H1 (cell line): ENCODE data around the gene DISP1. TPM values are rescaled to one million over a fixed set of nuclear protein-coding genes. Genes with fewer than 3 reads are reported as not detected.

Experiments used
- CTCF ChIA-PET: fragments of 300-600 bp; sonication (Branson Sonifier 250); formaldehyde crosslinking; loops from one replicate; lab custom pipeline; 2021; ENCODE audit not compliant: partially characterized antibody; lab: Charles Lee
- POLR2A ChIA-PET: fragments of 300-600 bp; sonication (Branson Sonifier 250); formaldehyde crosslinking; loops from one replicate; lab custom pipeline; 2021; ENCODE audit warnings: inconsistent platforms; ENCODE audit not compliant: partially characterized antibody; lab: Charles Lee
- DNase-seq, 2 experiments: peaks; one replicate each; pipeline versions ENCODE4 v3.0.0 to v3.0.0-alpha.2; 2010 to 2022; ENCODE audit warnings: low spot score in 2 of 2, low read depth in 1 of 2, mixed read lengths in 1 of 2
- FAIRE-seq: peaks from 2 replicates; lab custom pipeline; 2011; peaks lifted over from hg19 to GRCh38; lab: Jason Lieb, UNC
- H2AFZ ChIP-seq: 2 replicates; pipeline ENCODE4 v1.8.1; 2012; ENCODE audit warnings: low read length, inconsistent platforms
- H2AK5ac ChIP-seq: 2 replicates; pipeline ENCODE4 v1.6.1; 2013; ENCODE audit warnings: low read depth, low read length
- H2BK120ac ChIP-seq: replicated peaks from 2 replicates; pipeline ENCODE3; 2013; ENCODE audit warnings: low read depth, low read length, inconsistent platforms
- H2BK12ac ChIP-seq: 2 replicates; pipeline ENCODE4 v1.6.1; 2013; ENCODE audit warnings: low read depth, low read length
- H2BK15ac ChIP-seq: 2 replicates; pipeline ENCODE4 v1.6.1; 2013; ENCODE audit warnings: low read length
- H2BK20ac ChIP-seq: 2 replicates; pipeline ENCODE4 v1.6.1; 2013; ENCODE audit warnings: low read length
- H2BK5ac ChIP-seq: 2 replicates; pipeline ENCODE4 v1.6.1; 2013; ENCODE audit warnings: low read depth, low read length
- H3K14ac ChIP-seq: 2 replicates; pipeline ENCODE4 v1.6.1; 2013; ENCODE audit warnings: inconsistent platforms; ENCODE audit not compliant: insufficient read length
- H3K18ac ChIP-seq: 2 replicates; pipeline ENCODE4 v1.6.1; 2013; ENCODE audit warnings: low read length; ENCODE audit errors: extremely low read depth
- H3K23ac ChIP-seq: 2 replicates; pipeline ENCODE4 v1.6.1; 2013; ENCODE audit warnings: inconsistent platforms; ENCODE audit not compliant: insufficient read length
- H3K23me2 ChIP-seq: 2 replicates; pipeline ENCODE4 v1.6.1; 2013; ENCODE audit warnings: low read depth, low read length
- H3K27ac ChIP-seq: 2 replicates; pipeline ENCODE4 v1.6.1; 2011; ENCODE audit warnings: low read depth, low read length, inconsistent platforms
- H3K27me3 ChIP-seq, 4 experiments: replicated peaks in 1 of 4; 1 replicate in 1 of 4; 2 replicates in 3 of 4; pipeline versions ENCODE4 v1.6.1 to v1.8.1; 2011 to 2013; ENCODE audit warnings: low read length in 3 of 4, mild to moderate bottlenecking in 3 of 4, inconsistent platforms in 2 of 4, mixed read lengths in 2 of 4, moderate library complexity in 1 of 4; ENCODE audit not compliant: control insufficient read depth in 3 of 4, insufficient read depth in 3 of 4; ENCODE audit errors: extremely low read depth in 1 of 4
- H3K36me3 ChIP-seq, 4 experiments: 2 replicates each; pipeline versions ENCODE4 v1.6.1 to v1.8.1; 2011 to 2013; ENCODE audit warnings: mild to moderate bottlenecking in 4 of 4, low read length in 3 of 4, moderate library complexity in 2 of 4, control low read depth in 1 of 4, inconsistent platforms in 1 of 4; ENCODE audit not compliant: insufficient read depth in 4 of 4, control insufficient read depth in 2 of 4
- H3K4ac ChIP-seq: replicated peaks from 2 replicates; pipeline ENCODE3; 2013; ENCODE audit warnings: low read length, low read depth, mixed read lengths, inconsistent platforms; ENCODE audit not compliant: insufficient read length
- H3K4me1 ChIP-seq, 4 experiments: replicated peaks in 1 of 4; 1 replicate in 1 of 4; 2 replicates in 3 of 4; pipeline versions ENCODE4 v1.6.1 to v1.8.1; 2011 to 2013; ENCODE audit warnings: low read length in 3 of 4, inconsistent platforms in 2 of 4, mixed read lengths in 1 of 4; ENCODE audit not compliant: insufficient read depth in 4 of 4, control insufficient read depth in 3 of 4
- H3K4me2 ChIP-seq, 2 experiments: 2 replicates each; pipeline versions ENCODE4 v1.6.1 to v1.8.1; 2011 to 2013; ENCODE audit warnings: low read depth in 2 of 2, low read length in 2 of 2, control low read depth in 1 of 2, inconsistent platforms in 1 of 2, mild to moderate bottlenecking in 1 of 2; ENCODE audit not compliant: insufficient read depth in 1 of 2
- H3K4me3 ChIP-seq, 4 experiments: fragments of 200-600, 300-600 bp in 1 of 4; sonication (generic), shearing (Covaris generic), sonication (Bioruptor Twin) in 1 of 4; 2 replicates each; pipeline versions ENCODE4 v1.5.1 to v1.8.1; 2011 to 2016; ENCODE audit warnings: low read length in 4 of 4, low read depth in 3 of 4, control low read depth in 2 of 4, inconsistent platforms in 2 of 4, mild to moderate bottlenecking in 2 of 4, mixed read lengths in 1 of 4, moderate library complexity in 1 of 4; ENCODE audit not compliant: insufficient read depth in 2 of 4; ENCODE audit errors: extremely low read depth in 1 of 4
- H3K56ac ChIP-seq: replicated peaks from 2 replicates; pipeline ENCODE3; 2013; ENCODE audit warnings: low read depth, mild to moderate bottlenecking, mixed read lengths, low read length, inconsistent platforms; ENCODE audit not compliant: insufficient read length
- H3K79me1 ChIP-seq: 2 replicates; pipeline ENCODE4 v1.6.1; 2013; ENCODE audit warnings: low read depth, low read length, control low read depth
- H3K79me2 ChIP-seq, 2 experiments: 2 replicates each; pipeline versions ENCODE4 v1.6.1 to v1.8.1; 2012 to 2013; ENCODE audit warnings: low read length in 2 of 2, mild to moderate bottlenecking in 2 of 2, inconsistent platforms in 1 of 2; ENCODE audit not compliant: insufficient read depth in 2 of 2, control insufficient read depth in 1 of 2
- H3K9ac ChIP-seq, 4 experiments: replicated peaks in 1 of 4; 1 replicate in 1 of 4; 2 replicates in 3 of 4; pipeline versions ENCODE4 v1.6.1 to v1.8.1; 2011 to 2013; ENCODE audit warnings: low read depth in 3 of 4, low read length in 3 of 4, control low read depth in 2 of 4, mild to moderate bottlenecking in 2 of 4, moderate library complexity in 2 of 4, inconsistent platforms in 1 of 4; ENCODE audit errors: extremely low read depth in 1 of 4
- H3K9me3 ChIP-seq, 2 experiments: 2 replicates each; pipeline versions ENCODE4 v1.6.1 to v1.8.1; 2012 to 2013; ENCODE audit warnings: mild to moderate bottlenecking in 2 of 2, moderate library complexity in 2 of 2, control low read depth in 1 of 2, inconsistent platforms in 1 of 2, low read depth in 1 of 2, low read length in 1 of 2, mixed read lengths in 1 of 2; ENCODE audit not compliant: insufficient read depth in 2 of 2
- H4K20me1 ChIP-seq, 2 experiments: replicated peaks in 1 of 2; 2 replicates each; pipeline versions ENCODE3 to v1.8.1; 2011 to 2013; ENCODE audit warnings: inconsistent platforms in 2 of 2, low read length in 2 of 2, mild to moderate bottlenecking in 1 of 2; ENCODE audit not compliant: insufficient read depth in 2 of 2, control insufficient read depth in 1 of 2
- H4K5ac ChIP-seq: 2 replicates; pipeline ENCODE4 v1.6.1; 2013; ENCODE audit warnings: low read length, low read depth, mixed read lengths, inconsistent platforms; ENCODE audit not compliant: insufficient read length
- H4K8ac ChIP-seq: 2 replicates; pipeline ENCODE4 v1.8.0; 2013; ENCODE audit warnings: mild to moderate bottlenecking, moderate library complexity, low read length, inconsistent platforms; ENCODE audit not compliant: insufficient read depth; ENCODE audit errors: extremely low read depth
- H4K91ac ChIP-seq: replicated peaks from 2 replicates; pipeline ENCODE3; 2013; ENCODE audit warnings: low read length, mixed read lengths, inconsistent platforms; ENCODE audit not compliant: insufficient read length
- CHD2 ChIP-seq: IDR thresholded peaks from 2 replicates; pipeline ENCODE4 v1.6.1; 2012; ENCODE audit warnings: low read length, improper control_type of control experiment
- CTBP2 ChIP-seq: IDR thresholded peaks from 2 replicates; pipeline ENCODE4 v1.7.0; 2011; ENCODE audit warnings: borderline replicate concordance, mild to moderate bottlenecking, moderate library complexity, mixed read lengths, low read length; ENCODE audit not compliant: insufficient read depth, insufficient read length
- SP1 ChIP-seq: IDR thresholded peaks from 2 replicates; pipeline ENCODE4 v1.6.1; 2011; ENCODE audit warnings: low read depth, low read length
- SRF ChIP-seq: IDR thresholded peaks from 2 replicates; pipeline ENCODE4 v1.6.1; 2011; ENCODE audit warnings: mild to moderate bottlenecking, low read depth, low read length, moderate library complexity
- TAF7 ChIP-seq: optimal IDR thresholded peaks from 2 replicates; pipeline ENCODE3; 2011; ENCODE audit warnings: low read depth, mild to moderate bottlenecking, inconsistent platforms, low read length, moderate library complexity, borderline replicate concordance
- TBP ChIP-seq: IDR thresholded peaks from 2 replicates; pipeline ENCODE4 v1.6.1; 2011; ENCODE audit warnings: low read depth, low read length, improper control_type of control experiment
- TCF12 ChIP-seq: IDR thresholded peaks from 2 replicates; pipeline ENCODE4 v1.6.1; 2011; ENCODE audit warnings: low read depth, mild to moderate bottlenecking, low read length
- WGBS, 2 experiments: shearing (Covaris generic) in 1 of 2; methylation state at CpG; one replicate each; pipeline versions ENCODE4 v1.1.6 to v1.1.7; 2013 to 2015; ENCODE audit warnings: low lambda C conversion rate in 2 of 2, mixed read lengths in 2 of 2, inconsistent platforms in 1 of 2, low coverage in 1 of 2, missing lambda C conversion rate in 1 of 2; ENCODE audit not compliant: insufficient replicate concordance in 2 of 2, insufficient coverage in 1 of 2, insufficient read length in 1 of 2; ENCODE audit errors: extremely low coverage in 1 of 2, missing lambda C conversion rate in 1 of 2; 5-methylcytosine and 5-hydroxymethylcytosine counted together
- polyA plus RNA-seq, 7 experiments: library from polyadenylated mRNA; depleted of rRNA in 3 of 7; stranded (reverse) in 5 of 7; unstranded in 2 of 7; fragments of >200 nt in 5 of 7; fragments of 200-250 nt in 2 of 7; gene quantifications; 1 replicate in 5 of 7; 2 replicates in 1 of 7; 4 replicates in 1 of 7; pipeline versions ENCODE4 v1.2.1 to v1.2.3, GENCODE V29; 2011 to 2013; ENCODE audit warnings: missing spikeins in 2 of 7, mixed read lengths in 2 of 7
- total RNA-seq: library from RNA; stranded (reverse); fragmentation: NEBNext Ultra II Directional; extraction: Animal tissue kit (Norgen Biotek cat#: 25700); gene quantifications from 2 replicates; pipeline ENCODE4 v1.2.1, GENCODE V29; 2021

Gene DISP1
- total and polyA plus RNA-seq, 2 of the 8 experiments (the other 6 are each of a cell fraction or from before 2014, with no cell fraction given), result 4.1 to 6.1 TPM

GRCh38 chr1:222791006-222791710 is 23.7 kb upstream of the DISP1 start:
- FAIRE-seq, result no peak

More at GRCh38 chr1:222791006-222791710, 23.7 kb upstream of the DISP1 start:
- Histone ChIP-seq H2AFZ (no peak overlapping the region), H3K27ac (no peak overlapping the region), H2AK5ac (no peak overlapping the region), H3K4me3 (no peak overlapping the region), H3K27me3 (no peaks in the 10 kb centered on the region; a peak in 1 of 7 replicates), H3K9me3 (no peaks in the 10 kb centered on the region; a peak in 1 of 4 replicates), H2BK20ac (no peak overlapping the region), H2BK5ac (no peak overlapping the region), H3K79me1 (no peaks in the 10 kb centered on the region), H3K14ac (no peak overlapping the region), H2BK15ac (no peak overlapping the region), H4K91ac (no peak overlapping the region), H3K79me2 (no peaks in the 10 kb centered on the region), H3K4me1 (no peaks in the 10 kb centered on the region; a peak in 1 of 7 replicates), H3K4ac (no peak overlapping the region), H4K8ac (no peak overlapping the region), H2BK120ac (no peak overlapping the region), H4K20me1 (no peaks in the 10 kb centered on the region), H3K4me2 (no peak overlapping the region), H3K23me2 (no peaks in the 10 kb centered on the region), H3K36me3 (no peaks in the 10 kb centered on the region), H3K23ac (no peak overlapping the region), H3K18ac (no peak overlapping the region), H3K56ac (no peak overlapping the region), H2BK12ac (no peak overlapping the region), H4K5ac (no peak overlapping the region), H3K9ac (no peak overlapping the region)
- ChIA-PET POLR2A (no interaction called here), CTCF (interaction anchor here (0.5 to 7.0 kb wide), 11 partner anchors 10 to 892 kb away, joined by 3 to 163 read pairs (median 4); no protein-coding TSS in a partner anchor)
- 89% methylated on average over 4 of the region's 4 CpGs; no CpG with 5 or more reads in 1 of the 2 experiments for WGBS, 2 experiments
- DNase-seq, result no peak
- TF ChIP-seq TCF12 (no peak), TBP (no peak), TAF7 (no peak), CHD2 (no peak), CTBP2 (no peak), SP1 (no peak), SRF (no peak)
